PC-3 (cell line): ENCODE data around the gene MAST2.

Source experiments
- CTCF ChIP-seq: fragments of 300-600 bp; sonication (generic); conservative IDR thresholded peaks from 2 replicates; pipeline ENCODE4 v1.5.1; 2017; ENCODE audit warnings: antibody characterized with exemption, low read depth, mild to moderate bottlenecking, low read length
- EZH2 ChIP-seq: fragments of 300-600 bp; sonication (generic); IDR thresholded peaks from one replicate; pipeline ENCODE4 v1.6.1; 2017; ENCODE audit warnings: antibody characterized with exemption, mild to moderate bottlenecking, low read length; ENCODE audit not compliant: unreplicated experiment
- EZH2phosphoT487 ChIP-seq: fragments of 300-600 bp; sonication (generic); IDR thresholded peaks from 2 replicates; pipeline ENCODE4 v1.6.1; 2018; ENCODE audit warnings: mild to moderate bottlenecking, antibody characterized with exemption, low read length, borderline replicate concordance

- no peak for TF ChIP-seq CTCF
- no peak for TF ChIP-seq EZH2
- no peak for TF ChIP-seq EZH2phosphoT487
Measured at GRCh38 chr1:46039571-46040052, 236.2 kb downstream of the MAST2 start.
